IPS-20b (cell line): Measurements from ENCODE around the gene ZBTB7B.

Source experiments
- H3K27ac ChIP-seq: one replicate; pipeline ENCODE4 v1.5.1; 2013; ENCODE audit warnings: low read length
- H3K27me3 ChIP-seq: 2 replicates; pipeline ENCODE4 v1.6.1; 2013; ENCODE audit warnings: mild to moderate bottlenecking, low read length, inconsistent platforms; ENCODE audit not compliant: insufficient read depth
- H3K36me3 ChIP-seq: 2 replicates; pipeline ENCODE4 v1.6.1; 2013; ENCODE audit warnings: low read depth, mild to moderate bottlenecking, inconsistent platforms, low read length, moderate library complexity; ENCODE audit not compliant: insufficient read depth
- H3K4me1 ChIP-seq: 2 replicates; pipeline ENCODE4 v1.6.1; 2013; ENCODE audit warnings: mild to moderate bottlenecking, control low read depth, inconsistent platforms, low read length, moderate library complexity; ENCODE audit not compliant: insufficient read depth
- H3K4me3 ChIP-seq: 2 replicates; pipeline ENCODE4 v1.5.1; 2013; ENCODE audit warnings: mild to moderate bottlenecking, low read length, inconsistent platforms
- H3K9ac ChIP-seq: 2 replicates; pipeline ENCODE4 v1.6.1; 2013; ENCODE audit warnings: low read depth, mild to moderate bottlenecking, inconsistent platforms, low read length, moderate library complexity
- H3K9me3 ChIP-seq: 2 replicates; pipeline ENCODE4 v1.6.1; 2013; ENCODE audit warnings: mild to moderate bottlenecking, low read depth, low read length, inconsistent platforms; ENCODE audit not compliant: insufficient read depth

Gene ZBTB7B

DNA sequence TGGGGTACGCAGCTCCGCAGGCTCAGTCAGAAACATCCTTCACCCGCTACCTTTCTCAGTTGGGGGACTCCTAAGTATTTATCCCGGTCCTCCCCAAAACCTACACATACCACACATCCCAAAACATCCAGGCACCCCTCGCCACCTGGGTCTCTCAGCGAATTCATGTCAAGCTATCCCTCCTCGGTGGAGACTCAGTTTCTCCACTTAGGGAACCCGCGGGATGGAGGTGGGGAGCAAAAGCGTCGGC lies 1.3 kb upstream of the ZBTB7B start:
- Histone ChIP-seq H3K27ac (peak overlapping the region; percentile 11), H3K9ac (peak overlapping the region; percentile 79; the same call in 1 of the 2 replicates), H3K4me3 (peak overlapping the region; percentile 91), H3K27me3 (no peaks in the 10 kb centered on the region), H3K36me3 (no peaks in the 10 kb centered on the region), H3K9me3 (no peaks in the 10 kb centered on the region), H3K4me1 (peaks cover 15% of the 10 kb centered on the region; the same call in 1 of the 2 replicates)

DNA sequence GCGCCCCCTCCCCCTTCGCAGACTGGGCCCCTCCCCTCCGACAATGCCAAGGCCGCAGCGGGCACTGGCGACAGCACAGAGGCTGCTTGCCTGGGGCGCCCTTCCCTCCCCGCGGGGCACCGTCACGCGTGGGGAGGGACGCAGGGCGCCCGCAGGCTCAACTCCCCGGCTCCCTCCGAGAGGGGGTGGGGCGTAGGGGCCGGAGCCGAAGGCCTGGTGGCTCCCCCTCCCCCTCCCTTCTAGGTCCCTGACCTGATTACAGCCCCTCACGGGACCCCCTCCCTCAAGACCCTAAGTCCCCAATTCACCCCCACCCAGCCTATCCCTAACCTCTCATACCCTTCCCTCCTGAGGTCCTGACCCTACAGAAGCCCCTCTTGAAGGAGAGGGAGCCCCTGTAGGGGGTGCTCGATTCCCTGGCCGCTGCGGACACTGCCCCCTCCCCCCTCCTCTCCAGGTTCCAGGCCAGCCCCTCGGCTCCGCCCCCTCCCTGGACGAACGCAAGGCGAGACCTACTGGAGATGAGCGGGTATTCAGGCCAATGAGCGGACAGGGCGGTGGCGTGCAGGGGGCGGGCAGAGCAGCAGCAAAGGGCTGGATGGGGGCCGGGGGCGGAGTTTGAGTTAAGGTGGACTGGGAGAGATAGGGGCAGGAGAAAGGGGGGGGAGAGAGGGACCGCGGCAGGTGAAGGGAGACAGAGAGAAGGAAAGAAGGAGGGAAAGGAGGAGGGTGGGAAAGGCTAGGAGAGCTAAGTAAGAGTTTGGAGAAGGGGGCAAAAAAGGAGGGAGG lies 733 bp upstream of the ZBTB7B start:
- no peaks in the 10 kb centered on the region for H3K27me3 ChIP-seq
- peak overlapping the region; percentile 91 for H3K4me3 ChIP-seq
- H3K36me3 ChIP-seq: no peaks in the 10 kb centered on the region
- peak overlapping the region; percentile 11 for H3K27ac ChIP-seq
- H3K4me1 ChIP-seq: peaks cover 15% of the 10 kb centered on the region; the same call in 1 of the 2 replicates
- H3K9ac ChIP-seq: peak overlapping the region; percentile 79; the same call in 1 of the 2 replicates
- no peaks in the 10 kb centered on the region for H3K9me3 ChIP-seq

DNA sequence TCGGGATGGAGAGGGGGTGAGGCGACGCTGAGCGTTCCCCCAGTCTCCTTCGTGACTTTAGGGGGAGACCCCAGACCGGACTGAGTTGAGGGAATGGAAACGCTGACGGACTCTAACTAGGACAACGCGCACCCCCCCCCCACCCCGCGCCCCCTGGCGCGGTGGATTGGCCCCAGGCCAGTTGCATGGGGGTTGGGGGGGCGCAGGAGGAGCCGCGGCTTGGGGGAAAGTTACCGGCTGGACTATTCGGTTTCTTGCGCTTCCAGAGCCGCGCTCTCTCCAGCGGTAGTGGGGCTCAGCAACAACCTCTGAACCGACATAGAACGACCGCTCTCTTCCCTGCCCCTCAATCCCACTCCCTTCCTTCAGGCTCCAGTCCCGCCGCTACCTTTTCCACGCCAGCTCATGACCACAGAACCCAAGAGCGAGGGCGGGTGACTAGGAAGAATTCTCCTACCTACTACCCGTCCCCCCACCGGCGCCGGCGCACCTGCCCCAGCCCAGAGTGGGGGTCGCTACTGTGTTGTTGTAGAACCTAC lies 694 bp downstream of the ZBTB7B start:
- Histone ChIP-seq H3K9ac (peak overlapping the region; percentile 92), H3K36me3 (no peaks in the 10 kb centered on the region), H3K4me1 (peaks cover 21% of the 10 kb centered on the region; the same call in 1 of the 2 replicates), H3K27ac (peak overlapping the region; percentile 93), H3K27me3 (no peaks in the 10 kb centered on the region), H3K4me3 (peak overlapping the region; percentile 96), H3K9me3 (no peaks in the 10 kb centered on the region)

DNA sequence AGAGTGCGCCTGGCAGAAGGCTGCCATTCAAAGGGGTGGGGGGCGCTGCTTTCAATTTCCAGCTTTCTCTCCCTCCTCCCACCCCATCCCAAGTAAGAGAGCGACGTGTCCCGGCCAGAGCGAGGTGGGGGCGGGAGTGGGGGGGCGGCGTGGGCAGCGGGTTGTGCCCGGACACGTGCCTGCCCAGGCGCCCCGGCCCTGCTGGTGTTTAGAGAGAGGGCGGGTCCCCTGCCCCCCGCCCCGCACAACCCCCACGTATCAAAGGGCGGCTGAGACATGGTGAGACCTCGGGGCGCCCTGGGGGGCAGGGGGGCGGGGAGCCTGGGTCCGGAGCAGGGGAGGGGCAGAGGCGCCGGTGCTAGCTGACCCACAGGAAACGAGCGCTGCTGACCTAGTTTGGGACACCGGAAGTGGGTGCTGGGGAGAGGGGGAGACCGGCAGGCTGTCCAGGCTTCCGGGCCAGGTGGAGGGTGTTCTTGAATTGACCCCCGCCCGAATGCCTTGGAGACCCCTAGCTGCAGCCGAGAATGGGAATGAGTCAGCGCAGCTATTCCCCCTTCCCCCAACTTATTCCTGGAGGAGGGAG lies 1.3 kb downstream of the ZBTB7B start:
- Histone ChIP-seq H3K36me3 (no peaks in the 10 kb centered on the region), H3K27me3 (no peaks in the 10 kb centered on the region), H3K9me3 (no peaks in the 10 kb centered on the region), H3K9ac (peak overlapping the region; percentile 92; the same call in 1 of the 2 replicates), H3K4me3 (peak overlapping the region; percentile 96), H3K27ac (peak overlapping the region; percentile 93), H3K4me1 (peaks cover 24% of the 10 kb centered on the region; the same call in 1 of the 2 replicates)

DNA sequence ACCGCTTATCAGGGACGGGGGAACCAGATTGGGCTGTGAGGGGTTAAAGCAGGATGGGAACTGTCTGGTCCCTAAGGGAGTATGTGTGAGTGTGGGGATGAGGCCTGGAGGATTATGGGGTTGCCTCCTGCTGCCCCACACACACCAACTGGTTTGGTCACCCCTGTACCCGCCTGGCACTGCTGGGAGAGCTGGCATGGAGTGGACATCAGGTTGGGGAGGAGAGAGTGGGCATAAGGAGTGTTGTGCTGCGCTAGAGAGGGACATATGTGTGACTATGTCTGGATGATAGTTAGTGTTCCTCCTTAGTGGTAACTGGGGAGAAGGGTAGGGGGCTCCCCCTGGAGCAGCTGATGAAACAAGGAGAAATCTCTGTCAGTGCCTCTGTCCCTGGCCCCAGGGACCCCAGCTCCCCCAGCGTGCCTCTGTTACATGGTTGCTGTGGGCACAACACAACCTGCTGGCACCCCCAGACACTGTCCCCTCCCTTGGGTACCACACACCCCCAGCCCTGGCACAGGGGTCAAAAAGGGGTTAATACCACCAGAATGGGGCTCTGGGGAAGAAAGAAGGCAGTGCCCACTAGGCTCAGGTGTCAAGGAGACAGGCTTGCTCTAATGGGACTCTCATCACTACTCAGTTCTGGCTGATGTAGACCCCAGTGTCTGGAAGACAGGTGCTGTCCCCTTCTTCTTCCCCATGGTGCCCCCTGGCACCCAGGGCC lies 1.9 kb downstream of the ZBTB7B start:
- peaks cover 24% of the 10 kb centered on the region; the same call in 1 of the 2 replicates for H3K4me1 ChIP-seq
- no peaks in the 10 kb centered on the region for H3K9me3 ChIP-seq
- H3K9ac ChIP-seq: peak overlapping the region; percentile 92; the same call in 1 of the 2 replicates
- peak overlapping the region; percentile 96 for H3K4me3 ChIP-seq
- no peaks in the 10 kb centered on the region for H3K36me3 ChIP-seq
- H3K27me3 ChIP-seq: no peaks in the 10 kb centered on the region
- H3K27ac ChIP-seq: peak overlapping the region; percentile 93

DNA sequence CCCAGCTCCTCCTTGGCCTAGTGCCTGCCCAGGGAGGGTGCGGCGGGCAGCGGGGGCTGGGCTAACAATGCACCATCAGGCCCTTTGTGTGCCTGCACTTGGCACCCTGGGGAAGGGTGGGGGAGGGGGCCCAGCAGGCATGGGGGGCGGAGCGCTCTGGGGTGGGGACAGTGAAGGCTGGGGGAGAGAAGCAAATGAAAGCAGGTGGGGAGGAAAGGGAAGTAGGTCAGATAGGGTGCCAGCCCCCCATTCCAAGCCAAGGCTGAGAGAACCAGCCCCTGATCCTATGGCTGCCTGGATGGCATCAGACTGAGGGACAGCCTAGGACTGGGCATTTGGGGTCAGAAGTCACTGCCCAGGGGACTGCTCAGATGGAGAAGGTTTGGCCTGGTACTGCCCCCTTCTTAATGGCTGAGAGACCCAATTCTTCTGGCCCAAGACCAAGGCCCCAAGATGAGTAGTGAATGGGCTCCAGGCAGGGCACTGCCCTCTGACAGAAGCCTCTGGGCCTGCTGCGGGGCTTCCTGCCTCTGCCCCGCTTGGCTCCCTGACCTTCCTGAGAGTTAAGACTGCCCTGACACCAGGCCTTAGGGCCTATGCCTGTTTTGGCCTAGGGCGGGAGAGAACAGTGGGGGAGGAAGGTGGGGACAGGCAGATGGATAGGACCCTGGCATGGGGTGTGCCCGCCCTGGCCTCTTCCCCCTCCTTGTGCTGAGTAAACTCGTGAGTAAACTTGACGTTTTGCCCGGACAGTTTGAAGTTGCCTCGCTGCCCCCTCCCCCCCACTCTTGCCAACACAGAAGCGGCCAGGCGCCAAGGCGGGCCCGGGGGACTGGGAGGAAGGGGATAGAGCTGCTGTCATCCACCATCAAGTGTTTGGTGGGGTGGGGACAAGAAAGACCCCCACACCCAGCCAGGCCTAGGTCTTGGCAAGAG lies 2.7 kb downstream of the ZBTB7B start:
- H3K27me3 ChIP-seq: no peaks in the 10 kb centered on the region
- H3K27ac ChIP-seq: no peak overlapping the region
- no peaks in the 10 kb centered on the region for H3K9me3 ChIP-seq
- peak overlapping the region; percentile 92; the same call in 1 of the 2 replicates for H3K9ac ChIP-seq
- peak overlapping the region; percentile 96; the same call in 1 of the 2 replicates for H3K4me3 ChIP-seq
- H3K4me1 ChIP-seq: peaks cover 21% of the 10 kb centered on the region; the same call in 1 of the 2 replicates
- H3K36me3 ChIP-seq: no peaks in the 10 kb centered on the region

DNA sequence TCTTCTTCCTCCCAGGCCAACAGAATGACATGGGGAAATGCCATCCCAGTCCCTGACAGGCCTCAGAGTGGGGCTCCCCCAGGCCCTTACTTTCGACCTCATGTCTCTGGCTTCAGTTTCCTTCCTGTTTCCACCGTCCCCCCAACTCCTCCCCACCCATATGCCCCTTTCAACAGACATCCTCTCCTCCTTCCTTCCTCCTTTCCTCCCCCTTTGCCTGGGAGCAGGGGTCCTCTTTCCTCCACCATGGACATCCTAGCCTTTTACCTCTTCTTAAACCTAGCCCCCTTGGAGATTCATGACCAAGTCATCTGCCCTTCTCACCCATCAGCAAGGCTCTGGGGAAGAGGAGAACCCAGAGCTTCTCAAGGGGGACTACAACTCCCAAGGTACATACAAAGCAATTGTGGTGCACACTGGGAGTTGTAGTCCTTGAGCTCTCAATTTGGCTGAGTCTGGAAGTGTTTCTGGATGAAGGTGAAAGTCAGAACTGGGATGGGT lies 4.0 kb downstream of the ZBTB7B start:
- H3K36me3 ChIP-seq: no peaks in the 10 kb centered on the region

DNA sequence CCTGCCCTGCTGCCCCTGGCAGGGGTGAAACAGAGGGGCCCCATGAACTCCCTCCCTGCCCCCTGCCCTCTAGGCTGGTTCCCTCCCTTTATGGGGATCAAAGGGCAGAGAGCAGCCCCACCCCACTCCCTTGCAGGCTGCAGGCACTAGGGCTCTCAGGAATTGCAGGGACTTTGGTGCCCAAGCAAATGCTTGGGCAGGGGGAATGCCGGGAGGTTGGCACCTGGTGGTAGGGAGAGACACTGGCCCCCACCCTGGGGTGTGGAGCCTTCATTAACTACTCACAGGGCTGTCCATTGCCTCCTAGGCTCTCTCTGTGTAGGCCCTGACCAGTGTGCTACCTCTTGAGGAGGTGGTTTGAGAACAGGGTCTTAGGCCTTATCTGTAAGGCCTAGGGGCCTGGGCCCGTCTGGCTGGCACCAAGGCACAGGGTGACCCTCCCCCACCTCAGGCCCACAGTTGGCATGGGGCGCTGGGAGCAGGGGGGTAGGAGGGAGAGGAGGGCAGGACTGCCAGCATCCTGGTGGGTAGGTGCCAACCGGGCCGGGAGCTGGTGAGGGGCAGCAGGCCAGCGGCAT lies 4.7 kb downstream of the ZBTB7B start:
- no peak overlapping the region for H3K27ac ChIP-seq
- no peaks in the 10 kb centered on the region for H3K9me3 ChIP-seq
- H3K4me3 ChIP-seq: no peak overlapping the region
- no peaks in the 10 kb centered on the region for H3K27me3 ChIP-seq
- peaks cover 22% of the 10 kb centered on the region; the same call in 1 of the 2 replicates for H3K4me1 ChIP-seq
- no peaks in the 10 kb centered on the region for H3K36me3 ChIP-seq
- no peak overlapping the region for H3K9ac ChIP-seq

More for the DNA sequence above, 4.0 kb downstream of the ZBTB7B start:
- no peak overlapping the region for H3K27ac ChIP-seq
- peaks cover 21% of the 10 kb centered on the region; the same call in 1 of the 2 replicates for H3K4me1 ChIP-seq
- H3K9ac ChIP-seq: no peak overlapping the region
- H3K9me3 ChIP-seq: no peaks in the 10 kb centered on the region
- no peak overlapping the region for H3K4me3 ChIP-seq
- no peaks in the 10 kb centered on the region for H3K27me3 ChIP-seq

DNA sequence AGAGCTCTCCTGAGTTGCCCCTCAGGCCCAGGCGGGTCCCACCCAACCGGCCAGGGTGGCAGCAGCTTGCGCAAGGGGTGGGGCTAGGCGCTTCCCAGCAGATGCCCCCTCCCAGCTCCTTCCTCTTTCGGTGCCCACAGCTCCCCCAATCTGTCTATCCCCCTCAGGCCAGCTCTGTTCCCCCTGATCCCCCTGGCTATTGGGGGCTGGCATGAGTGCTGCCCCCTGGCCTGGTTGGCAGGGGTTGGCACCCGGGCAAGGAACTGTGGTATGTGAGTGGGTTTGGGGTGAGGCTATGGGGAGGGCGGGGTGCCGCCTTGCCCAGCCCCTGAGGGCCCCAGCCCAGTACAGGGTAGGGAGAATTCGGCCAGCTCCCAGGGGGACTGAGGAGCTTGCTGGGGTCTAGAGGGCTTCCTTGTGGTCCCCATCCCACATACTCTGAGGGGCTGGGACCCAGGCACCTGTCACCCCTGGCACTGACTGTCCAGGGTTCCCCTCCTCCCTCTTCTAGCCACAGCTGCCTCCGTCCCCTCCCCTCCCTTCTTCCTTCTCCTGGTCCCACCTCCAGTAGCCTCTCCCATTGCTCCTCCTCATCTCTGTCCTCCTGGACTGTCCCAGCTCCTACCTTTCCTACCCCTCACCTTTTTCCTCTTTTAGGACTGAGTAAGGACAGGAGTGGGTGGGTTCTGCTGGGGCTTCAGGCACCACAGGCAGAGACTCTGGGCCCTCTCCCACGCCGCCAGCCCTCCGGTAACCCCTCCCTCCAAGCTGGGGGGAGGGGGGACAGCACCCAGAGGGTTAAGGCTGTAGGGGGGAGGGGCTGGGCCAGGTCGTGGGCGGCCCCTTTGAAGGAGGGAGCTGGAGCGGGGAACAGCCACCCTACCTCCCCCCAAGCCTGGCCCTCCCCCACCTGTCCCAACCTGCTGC lies 5.7 kb downstream of the ZBTB7B start:
- Histone ChIP-seq H3K4me3 (peak overlapping the region; percentile 40; the same call in 1 of the 2 replicates), H3K4me1 (peaks cover 25% of the 10 kb centered on the region; the same call in 1 of the 2 replicates), H3K27ac (no peak overlapping the region)

More for the DNA sequence above, 5.7 kb downstream of the ZBTB7B start:
- peak overlapping the region; percentile 37; the same call in 1 of the 2 replicates for H3K9ac ChIP-seq
- no peaks in the 10 kb centered on the region for H3K9me3 ChIP-seq
- no peaks in the 10 kb centered on the region for H3K27me3 ChIP-seq
- no peaks in the 10 kb centered on the region for H3K36me3 ChIP-seq
